ENCODE measurements around the gene PPP1R3G.

DNA sequence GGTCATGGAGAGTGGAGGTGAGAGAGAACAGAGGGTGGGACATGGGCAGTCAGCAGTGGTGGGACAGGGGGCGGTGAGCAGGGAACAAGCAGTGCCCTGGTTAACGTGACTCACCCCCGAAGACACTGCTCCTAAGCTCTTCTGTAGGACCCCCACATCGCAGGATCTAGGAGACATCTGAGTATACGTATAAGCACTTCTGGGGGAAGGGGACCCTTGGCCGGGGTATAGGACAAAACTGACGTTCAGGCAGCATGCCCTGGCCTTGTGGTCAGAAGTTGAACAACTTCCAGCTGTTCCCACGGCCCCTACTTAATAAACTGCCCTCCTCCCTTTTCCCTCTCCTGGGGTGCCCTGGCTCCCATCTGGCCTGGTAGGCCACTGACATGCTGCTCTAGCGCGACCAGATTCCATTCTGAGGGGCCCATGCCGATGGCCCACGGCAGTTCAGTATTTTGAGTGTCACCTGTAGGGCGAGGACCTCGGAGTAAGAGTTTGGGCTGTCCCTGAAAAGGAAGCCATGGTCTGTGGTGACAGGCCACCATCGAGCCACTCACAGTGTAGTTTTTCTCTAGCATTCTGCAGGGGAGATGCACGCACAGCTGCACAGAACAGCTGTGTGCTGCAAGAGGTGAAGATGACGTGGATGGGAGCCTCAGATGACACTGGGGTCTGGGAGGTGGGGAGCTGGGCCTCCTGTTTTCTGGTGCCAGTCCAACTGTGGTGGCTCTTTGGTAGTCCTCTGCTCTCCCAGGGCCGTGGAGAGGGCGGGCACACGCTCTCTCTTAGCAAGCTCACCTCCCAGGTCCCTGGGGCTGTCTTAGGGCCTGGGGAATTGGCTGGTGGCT lies 38.4 kb downstream of the PPP1R3G start:
- TF ChIP-seq, protein P1, sequence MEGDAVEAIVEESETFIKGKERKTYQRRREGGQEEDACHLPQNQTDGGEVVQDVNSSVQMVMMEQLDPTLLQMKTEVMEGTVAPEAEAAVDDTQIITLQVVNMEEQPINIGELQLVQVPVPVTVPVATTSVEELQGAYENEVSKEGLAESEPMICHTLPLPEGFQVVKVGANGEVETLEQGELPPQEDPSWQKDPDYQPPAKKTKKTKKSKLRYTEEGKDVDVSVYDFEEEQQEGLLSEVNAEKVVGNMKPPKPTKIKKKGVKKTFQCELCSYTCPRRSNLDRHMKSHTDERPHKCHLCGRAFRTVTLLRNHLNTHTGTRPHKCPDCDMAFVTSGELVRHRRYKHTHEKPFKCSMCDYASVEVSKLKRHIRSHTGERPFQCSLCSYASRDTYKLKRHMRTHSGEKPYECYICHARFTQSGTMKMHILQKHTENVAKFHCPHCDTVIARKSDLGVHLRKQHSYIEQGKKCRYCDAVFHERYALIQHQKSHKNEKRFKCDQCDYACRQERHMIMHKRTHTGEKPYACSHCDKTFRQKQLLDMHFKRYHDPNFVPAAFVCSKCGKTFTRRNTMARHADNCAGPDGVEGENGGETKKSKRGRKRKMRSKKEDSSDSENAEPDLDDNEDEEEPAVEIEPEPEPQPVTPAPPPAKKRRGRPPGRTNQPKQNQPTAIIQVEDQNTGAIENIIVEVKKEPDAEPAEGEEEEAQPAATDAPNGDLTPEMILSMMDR (IDR thresholded peaks at IDR 0.05 in 4 of 5, conservative IDR thresholded peaks at IDR 0.05 in 1 of 5), result no peak
- TF ChIP-seq POLR2A (IDR thresholded peaks at IDR 0.05), result no peak
